Measurements from ENCODE around the gene KLRF2. TPM values are rescaled to one million over a fixed set of nuclear protein-coding genes. Genes with fewer than 3 reads are reported as not detected.
A peak's percentile ranks its signal among the peaks of the same experiment; 100 is the strongest.

KLRF2 gene
- total RNA-seq, 2 experiments from 2014 or later, result 0.29 TPM; not detected in 1

DNA sequence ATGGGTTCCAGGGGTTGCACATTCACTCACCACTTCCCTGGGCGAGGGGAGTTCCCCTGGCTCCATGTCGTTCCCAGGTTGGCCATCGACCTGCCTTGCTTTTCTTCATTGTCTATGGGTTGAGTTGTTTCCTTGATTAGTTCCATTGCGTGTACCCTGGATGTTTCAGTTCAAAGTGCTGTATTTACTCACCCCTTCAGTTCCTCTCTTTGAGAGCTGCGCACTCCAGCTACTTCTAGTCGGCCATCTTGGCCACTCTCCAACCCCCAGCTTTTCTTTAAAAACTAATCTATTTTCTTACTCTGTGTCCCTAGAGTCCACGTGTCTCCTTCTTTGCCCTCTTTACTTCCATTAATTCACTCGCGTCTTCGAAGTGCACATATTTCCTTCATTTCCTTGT is 39.2 kb downstream of the KLRF2 start:
- POLR2A ChIA-PET, result no interaction called here
- Mint-ChIP-seq H3K9me3 (peaks cover 13% of the 10 kb centered on the region), H3K36me3 (ENCODE audit: low read depth) (peaks cover 13% of the 10 kb centered on the region), H3K27ac (no peak overlapping the region), H3K4me3 (no peak overlapping the region), H3K4me1 (peaks cover 25% of the 10 kb centered on the region), H3K27me3 (peaks cover 14% of the 10 kb centered on the region)
- CTCF ChIA-PET, result interaction anchor here (0.9 to 2.7 kb wide), 5 partner anchors 11 to 232 kb away, joined by 3 to 8 read pairs (median 4); no protein-coding TSS in a partner anchor
- no peak for DNase-seq

DNA sequence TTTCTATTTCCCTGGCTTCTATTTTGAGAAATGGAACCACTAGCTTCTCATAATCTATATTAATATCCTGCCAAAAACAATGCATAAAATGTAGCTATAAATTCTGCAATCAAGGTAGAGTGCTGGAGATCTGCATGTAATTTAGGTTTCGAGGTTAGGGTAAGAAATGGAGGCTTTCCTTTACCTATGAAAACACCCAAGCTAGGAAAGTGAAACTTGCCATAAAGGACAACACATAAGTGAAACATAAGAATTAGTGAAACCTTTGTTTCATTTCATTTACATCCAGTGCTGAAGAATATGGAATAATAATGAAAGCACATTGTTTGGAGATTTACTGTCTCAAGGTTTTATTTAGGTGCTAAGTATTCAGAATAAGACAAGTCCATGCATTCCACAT is 41.1 kb downstream of the KLRF2 start:
- H3K27ac Mint-ChIP-seq, result peak overlapping the region; percentile 57
- peaks cover 30% of the 10 kb centered on the region for H3K4me1 Mint-ChIP-seq
- no peak for DNase-seq
- H3K9me3 Mint-ChIP-seq, result peaks cover 13% of the 10 kb centered on the region
- H3K36me3 Mint-ChIP-seq (ENCODE audit: low read depth), result peaks cover 13% of the 10 kb centered on the region
- peaks cover 10% of the 10 kb centered on the region for H3K27me3 Mint-ChIP-seq
- no peak overlapping the region for H3K4me3 Mint-ChIP-seq
- CTCF ChIA-PET, result interaction anchor here (1.4 to 2.7 kb wide), 2 partner anchors 109 to 172 kb away, joined by 3 to 8 read pairs; no protein-coding TSS in a partner anchor
- POLR2A ChIA-PET, result interaction anchor here (1.2 kb wide), 1 partner anchor 109 kb away, joined by 3 read pairs; no protein-coding TSS in a partner anchor

DNA sequence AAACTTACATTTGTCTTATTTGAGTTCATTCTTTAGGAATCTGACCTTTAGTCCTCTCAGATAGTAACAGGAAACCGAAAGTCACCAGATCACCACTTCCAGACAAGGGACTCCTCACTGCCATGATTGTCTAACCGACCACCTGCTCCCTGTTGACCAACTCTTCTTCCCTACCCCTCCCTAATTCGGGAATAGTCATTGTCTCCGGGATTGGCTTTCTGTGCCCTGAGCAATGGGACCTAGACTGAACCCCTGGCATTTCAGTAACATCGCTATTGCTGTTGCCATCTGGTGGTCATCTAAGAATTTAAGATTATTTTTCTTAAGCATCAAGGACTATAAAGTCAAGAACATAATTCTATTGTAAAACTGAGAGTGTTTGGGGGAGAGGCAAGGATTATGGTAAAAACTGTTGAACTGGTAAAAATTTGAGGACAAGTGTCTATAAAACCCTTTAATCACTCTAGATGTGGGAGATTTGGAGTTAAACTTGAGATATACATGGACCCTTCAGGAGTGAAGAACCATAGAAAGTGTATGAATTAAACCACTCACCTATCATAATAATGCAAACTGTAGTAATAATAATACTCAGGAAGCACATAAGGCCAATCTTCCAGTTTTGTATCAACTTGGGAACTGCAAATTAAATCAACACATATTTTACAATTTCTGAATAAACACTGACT is 44.6 kb downstream of the KLRF2 start:
- ChIA-PET POLR2A (no interaction called here), CTCF (interaction anchor here (1.0 to 1.5 kb wide), 3 partner anchors 9 to 165 kb away, joined by 3 to 7 read pairs (median 3); no protein-coding TSS in a partner anchor)
- no peak overlapping the region for H3K27ac Mint-ChIP-seq
- H3K9me3 Mint-ChIP-seq, result peaks cover 5% of the 10 kb centered on the region
- H3K27me3 Mint-ChIP-seq, result peaks cover 14% of the 10 kb centered on the region
- peaks cover 35% of the 10 kb centered on the region for H3K4me1 Mint-ChIP-seq
- peak overlapping the region; percentile 43 for H3K4me3 Mint-ChIP-seq
- peaks cover 10% of the 10 kb centered on the region for H3K36me3 Mint-ChIP-seq (ENCODE audit: low read depth)
- DNase-seq, result peak; percentile 29

DNA sequence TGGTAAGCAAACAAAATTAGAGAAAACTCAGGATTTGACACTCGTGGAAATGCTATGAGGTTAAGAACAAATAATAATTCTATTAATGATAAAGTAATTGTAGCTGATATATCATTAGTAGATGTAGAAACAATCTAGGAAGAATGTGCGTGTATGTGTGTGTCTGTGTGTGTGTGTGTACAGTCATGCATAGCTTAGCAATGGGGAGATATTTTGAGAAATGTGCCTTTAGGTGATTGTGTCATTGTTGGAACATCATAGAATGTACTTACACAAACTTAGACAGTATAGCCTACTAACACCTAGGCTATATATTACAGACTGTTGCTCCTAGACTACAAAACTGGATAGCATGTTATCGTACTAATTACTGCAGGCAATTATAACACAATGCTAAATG is 45.6 kb downstream of the KLRF2 start:
- H3K4me1 Mint-ChIP-seq, result peaks cover 32% of the 10 kb centered on the region
- H3K4me3 Mint-ChIP-seq, result no peak overlapping the region

DNA sequence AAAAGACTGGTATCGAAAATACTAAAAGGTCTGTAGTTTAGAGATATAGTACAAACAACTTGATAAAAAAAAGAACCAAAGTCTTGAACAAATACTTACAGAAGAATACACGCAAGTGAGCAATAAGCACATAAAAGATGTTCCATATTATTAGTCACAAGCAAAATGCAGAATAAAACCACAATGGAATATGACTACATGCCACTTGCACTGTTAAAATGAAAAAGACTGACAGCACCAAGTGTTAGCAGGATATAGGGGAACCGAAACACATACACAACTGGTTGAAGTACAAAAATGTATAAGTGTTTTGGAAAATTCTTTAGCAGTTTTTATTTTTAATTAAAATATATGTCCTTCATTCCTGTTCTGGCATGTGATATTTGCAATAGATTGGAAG is 47.3 kb downstream of the KLRF2 start:
- Mint-ChIP-seq H3K27me3 (peaks cover 24% of the 10 kb centered on the region), H3K27ac (no peak overlapping the region), H3K36me3 (ENCODE audit: low read depth) (no peaks in the 10 kb centered on the region), H3K9me3 (no peaks in the 10 kb centered on the region), H3K4me3 (no peak overlapping the region), H3K4me1 (peaks cover 15% of the 10 kb centered on the region)
- DNase-seq, result no peak
- POLR2A ChIA-PET, result no interaction called here
- CTCF ChIA-PET, result no interaction called here

More for the DNA sequence above, 45.6 kb downstream of the KLRF2 start:
- Mint-ChIP-seq H3K27me3 (peaks cover 16% of the 10 kb centered on the region), H3K27ac (no peak overlapping the region), H3K9me3 (peaks cover 5% of the 10 kb centered on the region), H3K36me3 (ENCODE audit: low read depth) (peaks cover 10% of the 10 kb centered on the region)
- no peak for DNase-seq
- CTCF ChIA-PET, result interaction anchor here (0.7 to 1.5 kb wide), 5 partner anchors 13 to 166 kb away, joined by 3 to 7 read pairs (median 3); no protein-coding TSS in a partner anchor
- POLR2A ChIA-PET, result no interaction called here

DNA sequence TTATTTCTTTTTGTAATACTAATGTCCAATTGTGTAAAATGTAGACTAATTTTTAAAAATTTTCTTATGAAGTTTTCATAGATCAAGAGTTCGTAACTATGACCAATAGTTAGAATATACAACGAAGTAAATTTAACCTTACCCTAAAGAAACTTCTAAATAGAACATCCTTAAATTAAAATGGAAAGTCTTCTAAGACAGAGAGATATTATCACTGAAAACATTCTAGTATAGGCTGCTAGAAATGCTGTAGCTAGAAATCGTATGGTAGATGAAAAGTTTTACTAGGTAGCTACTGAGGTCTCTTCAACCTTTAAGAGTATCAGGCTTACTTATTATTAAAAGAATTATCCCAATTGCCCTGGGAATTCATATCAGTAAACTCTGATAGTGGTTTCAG is 50.0 kb downstream of the KLRF2 start:
- Mint-ChIP-seq H3K4me1 (peaks cover 4% of the 10 kb centered on the region), H3K36me3 (ENCODE audit: low read depth) (no peaks in the 10 kb centered on the region), H3K4me3 (no peak overlapping the region), H3K27ac (no peak overlapping the region), H3K9me3 (no peaks in the 10 kb centered on the region), H3K27me3 (peaks cover 24% of the 10 kb centered on the region)
- ChIA-PET CTCF (interaction anchor here (1.3 kb wide), 1 partner anchor 189 kb away, joined by 4 read pairs; no protein-coding TSS in a partner anchor), POLR2A (no interaction called here)
- no peak for DNase-seq

DNA sequence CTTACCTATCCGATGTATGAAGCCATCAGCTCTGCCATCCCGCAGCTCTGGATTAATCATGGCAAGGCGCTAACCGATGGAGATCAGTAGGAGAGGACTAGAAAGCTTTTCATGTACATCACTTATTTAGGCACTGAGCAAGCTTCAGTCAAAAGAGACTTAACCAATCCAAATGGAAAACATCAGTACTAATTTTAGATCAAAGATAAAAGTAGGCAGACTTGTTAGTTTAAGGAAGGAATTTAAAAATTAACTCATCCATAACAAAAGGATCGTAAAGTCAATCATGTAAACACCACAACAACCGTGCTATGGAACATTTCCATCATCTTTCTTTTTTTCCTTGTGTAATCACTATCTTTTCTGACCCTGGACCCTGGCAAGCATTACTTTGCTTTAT is 51.0 kb downstream of the KLRF2 start, which contains the start of gene CLEC2A:
TSS of gene CLEC2A (minus strand) at position 101 of the 400 bp plus-strand sequence. CDS start at position 60, 41 bp downstream.
- Mint-ChIP-seq H3K27ac (no peak within 1 kb of the TSS), H3K4me3 (no peak within 1 kb of the TSS), H3K9me3 (no peaks in the 10 kb centered on the region), H3K4me1 (peaks cover 4% of the 10 kb centered on the region), H3K27me3 (peaks cover 20% of the 10 kb centered on the region), H3K36me3 (ENCODE audit: low read depth) (no peaks in the 10 kb centered on the region)
- CTCF ChIA-PET, result interaction anchor here (0.6 to 1.3 kb wide), 2 partner anchors 157 to 190 kb away, joined by 3 to 4 read pairs; no protein-coding TSS in a partner anchor
- POLR2A ChIA-PET, result no interaction called here
- DNase-seq, result no peak

DNA sequence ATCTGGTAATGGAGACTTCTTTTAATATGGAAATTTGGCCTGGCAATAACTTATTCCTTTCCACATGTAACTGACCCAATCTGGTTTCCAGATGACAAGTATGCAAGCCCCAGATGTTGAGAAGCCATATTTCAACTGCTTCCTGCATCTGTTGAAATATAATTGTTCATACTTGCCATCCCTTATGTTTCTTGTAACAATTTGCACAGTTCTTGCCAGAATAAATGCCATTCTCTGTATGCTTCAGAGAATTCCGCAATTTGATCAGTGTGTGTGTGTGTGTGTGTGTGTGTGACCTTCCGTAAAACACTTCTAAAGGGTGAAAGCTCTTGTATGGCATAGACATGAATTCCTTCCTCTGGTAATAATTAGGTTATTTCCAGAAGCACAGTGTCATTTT is 52.7 kb downstream of the KLRF2 start:
- CTCF ChIA-PET, result interaction anchor here (0.6 to 1.5 kb wide), 3 partner anchors 9 to 187 kb away, joined by 3 to 5 read pairs (median 3); no protein-coding TSS in a partner anchor
- no peaks in the 10 kb centered on the region for H3K9me3 Mint-ChIP-seq
- H3K27me3 Mint-ChIP-seq, result peaks cover 16% of the 10 kb centered on the region
- POLR2A ChIA-PET, result no interaction called here
- DNase-seq, result no peak
- no peaks in the 10 kb centered on the region for H3K36me3 Mint-ChIP-seq (ENCODE audit: low read depth)
- H3K4me3 Mint-ChIP-seq, result no peak overlapping the region
- no peak overlapping the region for H3K27ac Mint-ChIP-seq
- H3K4me1 Mint-ChIP-seq, result no peaks in the 10 kb centered on the region

DNA sequence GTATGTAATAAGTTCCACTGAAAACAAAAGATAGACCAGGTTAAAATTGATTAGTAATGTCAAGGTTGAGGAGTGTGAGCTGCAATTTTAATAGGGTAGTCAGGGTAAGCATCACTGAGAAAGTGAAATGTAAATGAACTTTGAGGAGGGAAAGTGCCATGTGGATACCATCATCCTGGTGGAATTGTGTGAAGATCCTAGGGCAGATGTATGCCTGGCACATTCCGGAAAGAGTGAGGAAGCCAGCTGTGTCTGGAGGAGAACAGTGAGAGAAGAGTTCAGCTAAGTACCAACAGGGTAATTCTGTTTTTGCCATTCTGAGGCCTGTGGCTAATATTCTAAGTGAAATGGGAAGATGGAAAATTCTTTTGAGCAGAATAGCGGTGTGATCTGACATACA is 53.7 kb downstream of the KLRF2 start:
- Mint-ChIP-seq H3K36me3 (ENCODE audit: low read depth) (no peaks in the 10 kb centered on the region), H3K27ac (no peak overlapping the region), H3K4me1 (no peaks in the 10 kb centered on the region), H3K9me3 (no peaks in the 10 kb centered on the region), H3K4me3 (no peak overlapping the region), H3K27me3 (peaks cover 16% of the 10 kb centered on the region)
- DNase-seq, result no peak
- POLR2A ChIA-PET, result no interaction called here
- CTCF ChIA-PET, result interaction anchor here (1.5 kb wide), 1 partner anchor 10 kb away, joined by 3 read pairs; no protein-coding TSS in a partner anchor

DNA sequence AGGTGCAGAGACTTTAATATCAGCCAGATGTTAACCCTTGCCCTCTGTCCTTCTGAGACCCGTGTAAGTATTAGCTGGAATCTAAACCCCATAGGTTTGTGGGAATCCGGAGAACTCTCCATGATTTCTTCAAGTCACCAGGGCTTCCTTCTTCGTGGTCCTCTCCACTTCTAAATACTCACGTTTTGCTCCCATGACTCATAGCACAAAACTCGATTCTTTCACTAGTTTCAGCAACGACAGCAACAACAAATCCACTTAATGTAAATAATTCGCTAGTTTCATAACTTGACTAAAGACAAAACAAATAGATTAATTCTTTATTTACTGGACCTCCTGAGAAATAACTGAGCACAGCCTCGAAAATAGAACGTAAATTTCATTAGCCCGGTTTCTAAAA is 55.3 kb downstream of the KLRF2 start:
- peaks cover 21% of the 10 kb centered on the region for H3K27me3 Mint-ChIP-seq
- POLR2A ChIA-PET, result no interaction called here
- H3K27ac Mint-ChIP-seq, result no peak overlapping the region
- no peak for DNase-seq
- H3K9me3 Mint-ChIP-seq, result no peaks in the 10 kb centered on the region
- H3K4me1 Mint-ChIP-seq, result peaks cover 3% of the 10 kb centered on the region
- no peaks in the 10 kb centered on the region for H3K36me3 Mint-ChIP-seq (ENCODE audit: low read depth)
- CTCF ChIA-PET, result no interaction called here
- H3K4me3 Mint-ChIP-seq, result no peak overlapping the region

DNA sequence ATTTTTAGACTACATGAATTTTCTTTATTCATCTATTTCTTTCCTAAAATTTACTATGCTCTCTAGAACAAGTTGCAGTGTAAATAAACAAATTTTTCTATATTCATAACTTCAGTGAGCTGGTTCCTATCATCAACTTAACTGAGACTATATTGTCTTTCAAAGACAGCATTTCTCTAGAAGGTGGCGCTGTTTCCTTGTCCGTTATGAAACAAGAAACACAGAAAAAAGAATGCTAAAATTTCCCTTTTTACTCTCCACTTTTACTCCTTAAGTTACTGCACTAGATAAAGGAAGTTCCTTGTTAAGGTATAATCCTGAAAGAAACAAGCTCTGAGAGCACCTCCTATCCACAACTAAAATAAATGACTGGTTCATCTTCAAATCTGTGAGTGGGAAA is 59.1 kb downstream of the KLRF2 start:
- Mint-ChIP-seq H3K27me3 (peaks cover 28% of the 10 kb centered on the region), H3K27ac (no peak overlapping the region), H3K4me1 (peaks cover 23% of the 10 kb centered on the region), H3K4me3 (no peak overlapping the region), H3K9me3 (no peaks in the 10 kb centered on the region), H3K36me3 (ENCODE audit: low read depth) (no peaks in the 10 kb centered on the region)
- POLR2A ChIA-PET, result no interaction called here
- DNase-seq, result peak; percentile 49
- CTCF ChIA-PET, result interaction anchor here (0.7 to 1.2 kb wide), 3 partner anchors 13 to 69 kb away, joined by 3 to 4 read pairs (median 3); no protein-coding TSS in a partner anchor

DNA sequence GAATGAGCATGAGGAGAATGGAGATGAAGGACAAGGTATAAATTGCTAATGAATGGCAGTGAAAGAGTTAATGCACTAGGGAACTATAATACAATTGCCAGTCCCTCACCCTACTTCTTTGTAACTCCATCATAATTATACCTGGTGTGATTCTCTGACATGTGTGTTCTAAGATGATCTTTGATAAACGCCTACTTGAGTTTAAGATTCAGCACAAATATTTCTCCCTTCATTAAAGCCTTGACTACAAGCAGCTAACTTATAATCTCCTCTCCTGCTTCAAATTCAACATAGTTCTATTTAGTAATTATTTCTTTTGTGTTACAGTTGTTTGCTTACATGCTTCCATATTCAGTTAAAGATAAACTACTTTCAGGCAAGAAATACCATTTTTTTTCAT is 60.5 kb downstream of the KLRF2 start:
- POLR2A ChIA-PET, result no interaction called here

DNA sequence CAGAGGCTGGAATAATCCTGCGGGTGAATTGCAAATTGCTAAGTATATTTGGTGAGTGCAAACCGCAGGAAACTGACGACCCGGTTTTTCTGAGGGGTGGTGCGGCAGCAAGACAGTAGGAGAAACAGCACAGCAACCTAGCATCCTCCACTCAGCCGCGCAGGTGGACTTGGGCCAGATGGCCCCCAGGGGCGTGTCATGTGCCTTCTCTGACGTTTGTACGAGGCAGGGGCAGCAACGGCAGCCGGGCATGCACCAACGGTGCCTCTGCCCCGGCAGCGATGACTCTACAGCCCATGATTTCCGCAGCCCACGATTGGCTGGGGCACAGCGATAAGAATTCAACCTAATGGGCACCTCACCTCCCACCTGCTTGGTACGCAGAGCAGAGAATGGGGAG is 62.0 kb downstream of the KLRF2 start:
- Mint-ChIP-seq H3K27me3 (peaks cover 28% of the 10 kb centered on the region), H3K36me3 (ENCODE audit: low read depth) (no peaks in the 10 kb centered on the region), H3K9me3 (no peaks in the 10 kb centered on the region), H3K4me1 (peaks cover 36% of the 10 kb centered on the region), H3K27ac (peak overlapping the region; percentile 0), H3K4me3 (peak overlapping the region; percentile 64)
- ChIA-PET POLR2A (no interaction called here), CTCF (no interaction called here)
- DNase-seq, result peak; percentile 11

More for the DNA sequence above, 60.5 kb downstream of the KLRF2 start:
- Mint-ChIP-seq H3K27ac (no peak overlapping the region), H3K9me3 (no peaks in the 10 kb centered on the region), H3K4me3 (no peak overlapping the region), H3K27me3 (peaks cover 28% of the 10 kb centered on the region), H3K4me1 (peaks cover 25% of the 10 kb centered on the region), H3K36me3 (ENCODE audit: low read depth) (no peaks in the 10 kb centered on the region)
- DNase-seq, result no peak
- CTCF ChIA-PET, result interaction anchor here (1.4 kb wide), 1 partner anchor 128 kb away, joined by 4 read pairs; no protein-coding TSS in a partner anchor

Measured in activated CD4-positive, alpha-beta T cell treated with anti-CD3 and anti-CD28 coated beads, Interleukin-2, amount 10 ng/mL, durations not matched to agents 7 days and 5 days (primary cell).